DLD1 (cell line): Measurements from ENCODE around the gene RPS26.
"Not testable (repeated sequence)": the region's sequence is repeated elsewhere in the genome, so short reads cannot be mapped to it uniquely, and the experiment has no call there.

Source experiments
- in situ Hi-C: cut with HindIII; loops from 2 replicates; pipeline ENCODE4 v1.10.0; 2017; ENCODE audit warnings: low sequenced_read_pairs

RPS26 gene

DNA sequence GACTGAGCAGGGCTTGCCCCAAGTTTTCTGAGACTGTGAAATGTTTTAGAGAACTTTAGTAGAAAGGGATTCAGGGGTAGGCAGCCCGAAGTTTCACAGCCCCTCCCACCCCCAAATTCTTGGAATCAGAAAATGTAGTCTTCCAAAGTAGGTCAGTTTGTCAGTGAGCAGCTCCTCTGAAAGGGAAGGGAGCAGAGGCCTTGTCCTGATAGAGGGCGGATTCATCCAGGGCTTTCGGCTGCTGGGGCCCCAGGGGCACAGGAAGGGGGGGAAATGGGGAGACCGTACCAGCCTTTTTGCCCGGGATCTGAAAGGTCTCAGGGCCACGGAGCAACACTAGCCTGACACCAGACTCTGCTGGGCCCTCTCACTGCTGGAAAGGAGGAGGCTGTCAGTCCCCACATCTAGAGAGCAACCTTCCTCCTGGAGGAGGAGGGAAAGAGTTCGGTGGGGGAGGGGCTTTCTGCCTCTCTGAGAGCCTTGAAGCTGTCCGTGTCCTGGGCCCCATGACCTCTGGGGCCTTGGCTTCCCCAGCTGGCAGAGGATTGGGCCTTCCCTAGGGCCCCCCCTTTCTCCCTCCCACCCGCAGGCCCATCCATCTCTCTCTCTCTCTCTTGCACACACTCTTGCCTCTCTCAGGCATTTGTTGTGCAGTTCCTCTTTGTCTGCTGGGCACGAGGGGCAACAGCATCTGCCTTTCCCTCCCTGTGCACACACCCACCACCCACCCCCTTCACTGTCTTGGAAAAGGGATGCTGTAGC is 21.1 kb upstream of the RPS26 start, which contains the start of gene IKZF4:
Gene IKZF4, plus strand, starts transcription at position 621 of the 762 bp plus-strand sequence. CDS start 451 bp downstream, outside the sequence.
- in situ Hi-C loops, result no loop called here

DNA sequence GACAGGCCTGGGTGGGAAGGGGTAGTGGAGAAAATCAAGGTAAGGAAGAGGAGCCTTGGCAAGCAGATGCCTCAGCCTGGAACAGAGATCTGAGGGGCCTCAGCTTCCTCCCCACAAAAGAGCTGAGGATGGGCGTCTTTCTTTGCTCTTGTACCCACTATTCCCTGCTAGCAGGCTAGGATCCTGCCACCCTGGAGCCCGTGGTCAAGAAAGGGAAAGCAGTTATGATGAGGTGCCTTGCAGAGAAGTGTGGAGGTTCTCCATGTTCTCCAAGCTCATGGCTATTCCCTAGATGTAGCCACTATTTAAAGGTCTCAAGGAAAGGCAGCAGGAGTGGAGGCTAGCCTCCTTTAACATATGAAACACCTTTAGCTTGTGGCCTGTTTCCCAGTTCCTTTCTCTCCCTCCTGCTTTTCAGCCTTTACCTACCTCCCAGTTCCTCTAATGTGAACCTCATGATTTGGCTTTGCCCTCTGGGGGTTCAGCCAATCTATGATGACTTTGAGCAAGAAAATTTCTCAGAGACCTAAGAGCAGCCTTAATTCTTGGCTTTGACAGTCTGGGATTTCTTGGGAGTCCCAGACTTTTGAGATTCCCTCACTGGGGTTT is 19.7 kb upstream of the RPS26 start:
- in situ Hi-C loops, result no loop called here

GRCh38 chr12:56028511-56029165 is 13.1 kb upstream of the RPS26 start:
- in situ Hi-C loops, result no loop called here

DNA sequence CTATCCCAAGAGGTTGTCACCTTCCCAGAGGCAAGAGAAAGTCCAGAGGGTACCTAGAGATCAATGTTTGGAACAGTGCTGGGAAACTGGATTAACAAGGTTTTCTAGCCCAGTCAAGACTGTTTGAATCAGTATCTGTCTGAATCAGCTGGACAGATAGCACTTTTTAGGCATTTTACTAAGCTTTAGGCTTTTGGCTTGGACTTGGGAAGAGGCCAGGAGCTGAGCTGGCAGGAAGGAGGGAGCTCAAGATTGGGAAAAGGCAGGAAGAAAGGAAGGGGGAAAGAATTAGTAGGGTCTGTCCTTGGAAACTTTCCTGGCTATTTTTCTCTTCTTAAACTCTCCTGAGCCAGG is 12.6 kb upstream of the RPS26 start:
- in situ Hi-C loops, result no loop called here

GRCh38 chr12:56029666-56030293 is 11.9 kb upstream of the RPS26 start:
- in situ Hi-C loops, result no loop called here

DNA sequence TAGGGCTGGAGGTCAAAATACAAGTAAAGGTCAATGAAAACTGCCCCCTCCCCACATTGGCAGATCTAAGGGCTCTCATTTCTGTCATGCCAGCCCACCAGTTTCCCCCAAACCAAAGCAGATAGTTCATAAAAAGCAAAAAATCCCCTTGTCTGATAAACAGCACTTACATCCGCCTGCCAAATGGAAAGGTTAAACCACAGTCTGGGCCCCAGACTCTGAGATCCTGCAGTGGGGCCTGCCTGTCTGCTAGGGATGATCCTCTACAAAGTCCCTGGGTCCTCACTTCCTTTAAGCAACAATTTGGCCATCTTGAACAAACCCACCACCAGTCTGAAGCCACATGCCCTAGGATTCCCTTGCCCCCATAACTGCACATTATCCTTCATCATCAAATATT is 9.7 kb upstream of the RPS26 start:
- in situ Hi-C loops, result no loop called here

DNA sequence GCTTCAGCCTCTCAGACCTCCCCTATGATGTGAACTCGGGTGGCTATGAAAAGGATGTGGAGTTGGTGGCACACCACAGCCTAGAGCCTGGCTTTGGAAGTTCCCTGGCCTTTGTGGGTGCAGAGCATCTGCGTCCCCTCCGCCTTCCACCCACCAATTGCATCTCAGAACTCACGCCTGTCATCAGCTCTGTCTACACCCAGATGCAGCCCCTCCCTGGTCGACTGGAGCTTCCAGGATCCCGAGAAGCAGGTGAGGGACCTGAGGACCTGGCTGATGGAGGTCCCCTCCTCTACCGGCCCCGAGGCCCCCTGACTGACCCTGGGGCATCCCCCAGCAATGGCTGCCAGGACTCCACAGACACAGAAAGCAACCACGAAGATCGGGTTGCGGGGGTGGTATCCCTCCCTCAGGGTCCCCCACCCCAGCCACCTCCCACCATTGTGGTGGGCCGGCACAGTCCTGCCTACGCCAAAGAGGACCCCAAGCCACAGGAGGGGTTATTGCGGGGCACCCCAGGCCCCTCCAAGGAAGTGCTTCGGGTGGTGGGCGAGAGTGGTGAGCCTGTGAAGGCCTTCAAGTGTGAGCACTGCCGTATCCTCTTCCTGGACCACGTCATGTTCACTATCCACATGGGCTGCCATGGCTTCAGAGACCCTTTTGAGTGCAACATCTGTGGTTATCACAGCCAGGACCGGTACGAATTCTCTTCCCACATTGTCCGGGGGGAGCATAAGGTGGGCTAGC is 7.0 kb upstream of the RPS26 start:
- in situ Hi-C loops, result no loop called here

DNA sequence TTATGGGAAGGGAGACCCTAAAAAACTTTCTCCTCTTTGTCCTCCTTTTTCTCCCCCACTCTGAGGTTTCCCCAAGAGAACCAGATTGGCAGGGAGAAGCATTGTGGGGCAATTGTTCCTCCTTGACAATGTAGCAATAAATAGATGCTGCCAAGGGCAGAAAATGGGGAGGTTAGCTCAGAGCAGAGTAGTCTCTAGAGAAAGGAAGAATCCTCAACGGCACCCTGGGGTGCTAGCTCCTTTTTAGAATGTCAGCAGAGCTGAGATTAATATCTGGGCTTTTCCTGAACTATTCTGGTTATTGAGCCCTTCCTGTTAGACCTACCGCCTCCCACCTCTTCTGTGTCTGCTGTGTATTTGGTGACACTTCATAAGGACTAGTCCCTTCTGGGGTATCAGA is 4.6 kb upstream of the RPS26 start:
- in situ Hi-C loops, result no loop called here

- in situ Hi-C loops, result no loop called here
Measured at GRCh38 chr12:56038022-56038655, 3.6 kb upstream of the RPS26 start.

DNA sequence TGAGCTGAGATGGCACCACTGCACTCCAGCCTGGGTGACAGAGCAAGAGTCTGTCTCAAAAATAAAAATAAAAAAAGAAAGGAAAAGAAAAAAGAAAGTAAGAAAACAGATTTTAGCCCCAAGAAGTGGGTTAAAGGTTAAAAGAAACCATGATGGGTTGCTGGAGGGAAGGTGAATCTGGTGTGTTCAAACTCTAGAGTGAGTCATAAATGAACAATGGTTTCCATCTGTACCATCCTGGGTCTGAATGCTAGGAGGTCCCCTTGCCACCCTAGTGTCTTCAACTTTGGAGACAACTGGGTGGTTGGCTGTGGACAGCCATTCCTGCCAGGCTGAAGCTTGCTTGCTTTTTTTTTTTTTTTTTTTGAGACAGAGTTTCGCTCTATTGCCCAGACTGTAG is 1.6 kb upstream of the RPS26 start:
- in situ Hi-C loops, result no loop called here

- in situ Hi-C loops, result no loop called here
Measured at GRCh38 chr12:56040963-56041551, 661 bp upstream of the RPS26 start.

- in situ Hi-C loops, result not testable (repeated sequence)
Measured at GRCh38 chr12:56042430-56042813, 704 bp downstream of the RPS26 start.

DNA sequence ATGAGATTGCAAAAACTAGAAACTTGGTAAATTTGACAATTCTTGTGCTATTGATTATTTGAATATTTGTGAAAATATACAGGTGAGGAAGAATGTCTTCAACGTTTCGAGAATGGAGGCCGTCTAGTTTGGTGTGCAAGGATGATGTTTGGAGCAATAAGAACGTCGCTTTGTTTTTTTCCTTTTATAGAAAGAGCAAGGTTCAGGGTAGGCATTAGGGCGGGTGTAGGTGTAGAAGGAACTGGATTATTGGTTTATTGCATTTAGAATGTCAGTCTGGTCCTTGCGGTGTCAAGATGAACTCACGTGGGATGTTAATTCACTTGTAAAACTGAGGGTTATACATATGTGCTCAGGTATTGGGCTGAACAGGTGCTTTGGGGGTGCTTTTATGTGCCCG is 1.1 kb downstream of the RPS26 start:
- in situ Hi-C loops, result no loop called here

DNA sequence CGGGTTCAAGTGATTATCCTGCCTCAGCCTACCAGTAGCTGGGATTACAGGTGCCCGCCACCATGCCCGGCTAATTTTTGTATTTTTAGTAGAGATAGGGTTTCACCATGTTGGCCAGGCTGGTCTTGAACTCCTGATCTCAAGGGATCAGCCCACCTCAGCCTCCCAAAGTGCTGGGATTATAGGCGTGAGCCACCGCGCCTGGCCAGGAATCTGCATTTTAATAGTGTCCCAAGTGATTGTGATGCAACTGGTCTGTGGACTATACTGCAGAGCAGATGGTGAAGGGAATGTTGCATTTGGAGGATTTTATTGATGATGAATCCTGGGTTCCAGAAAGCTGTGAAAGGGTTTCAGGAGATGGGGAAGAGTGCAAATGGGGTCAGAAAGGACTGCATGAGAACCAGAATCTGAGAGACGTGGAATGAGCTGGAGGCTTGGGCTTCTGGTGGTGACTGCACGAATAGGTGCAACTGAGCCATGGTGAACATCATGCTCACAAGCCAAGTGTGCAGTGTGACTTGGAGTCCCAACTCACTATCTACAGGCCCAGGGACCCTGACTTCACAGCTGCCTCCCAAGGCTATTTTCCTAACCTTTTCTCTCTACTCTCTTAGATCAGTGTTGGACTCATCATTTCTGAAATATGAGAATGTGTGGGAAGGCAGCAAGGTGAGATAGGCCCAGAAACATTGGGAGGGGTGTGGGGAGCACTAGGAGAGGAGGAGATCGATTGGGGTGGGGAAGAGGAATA is 4.5 kb downstream of the RPS26 start:
- in situ Hi-C loops, result no loop called here

GRCh38 chr12:56053407-56053893 is 11.7 kb downstream of the RPS26 start:
- in situ Hi-C loops, result no loop called here

- in situ Hi-C loops, result not testable (repeated sequence)
Measured at GRCh38 chr12:56059964-56060363, 18.2 kb downstream of the RPS26 start.

DNA sequence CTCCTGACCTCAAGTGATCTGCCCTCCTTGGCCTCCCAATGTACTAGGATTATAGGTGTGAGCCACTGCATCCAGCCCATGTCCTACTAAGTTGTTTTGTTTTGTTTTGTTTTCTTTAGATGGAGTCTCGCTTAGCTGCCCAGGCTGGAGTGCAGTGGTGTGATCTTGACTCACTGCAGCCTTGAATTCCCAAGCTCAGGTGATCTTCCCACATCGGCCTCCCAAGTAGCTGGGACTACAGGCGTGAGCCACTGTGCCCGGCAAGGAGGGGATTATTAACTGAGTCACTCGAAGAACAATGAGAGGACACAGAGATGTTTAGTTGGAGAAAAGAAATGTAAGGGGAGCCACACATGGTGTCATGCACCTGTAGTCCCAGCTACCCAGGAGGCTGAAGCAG is 20.3 kb downstream of the RPS26 start:
- in situ Hi-C loops, result no loop called here

- in situ Hi-C loops, result no loop called here
Measured at GRCh38 chr12:56062996-56063395, 21.3 kb downstream of the RPS26 start.

DNA sequence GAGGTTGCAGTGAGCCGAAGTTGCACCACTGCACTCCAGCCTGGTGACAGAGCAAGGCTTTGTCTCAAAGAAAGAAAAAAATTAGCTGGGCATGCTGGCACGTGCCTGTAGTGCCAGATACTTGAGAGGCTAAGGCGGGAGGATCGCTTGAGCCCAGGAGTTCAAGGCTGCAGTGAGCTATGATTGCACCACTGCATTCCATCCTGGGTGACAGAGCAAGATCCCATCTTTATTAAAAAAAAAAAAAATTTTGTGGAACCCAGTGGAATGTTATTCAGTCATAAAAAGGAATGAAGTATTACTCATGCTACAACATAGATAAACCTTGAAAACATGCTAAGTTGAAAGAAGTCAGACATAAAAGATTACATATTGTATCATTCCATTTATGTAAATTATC is 29.9 kb downstream of the RPS26 start:
- in situ Hi-C loops, result no loop called here
